Stimulated activated naive CD8-positive, alpha-beta T cell treated with anti-CD3 and anti-CD28 coated beads, Interleukin-15, Interleukin-2, amounts not matched to agents 100 U/mL and 50 U/mL, for 24 hours (primary cell): Measurements from ENCODE around the gene BBC3.
"Not testable (repeated sequence)": the region's sequence is repeated elsewhere in the genome, so short reads cannot be mapped to it uniquely, and the experiment has no call there.

Experiments used
- ATAC-seq: fragments of 150-1000 bp; cut with Tn5 transposase; one replicate; pipeline ENCODE4 v1.10.0; 2021
- DNase-seq: peaks from one replicate; pipeline ENCODE4 v3.0.0; 2021

The BBC3 gene

DNA sequence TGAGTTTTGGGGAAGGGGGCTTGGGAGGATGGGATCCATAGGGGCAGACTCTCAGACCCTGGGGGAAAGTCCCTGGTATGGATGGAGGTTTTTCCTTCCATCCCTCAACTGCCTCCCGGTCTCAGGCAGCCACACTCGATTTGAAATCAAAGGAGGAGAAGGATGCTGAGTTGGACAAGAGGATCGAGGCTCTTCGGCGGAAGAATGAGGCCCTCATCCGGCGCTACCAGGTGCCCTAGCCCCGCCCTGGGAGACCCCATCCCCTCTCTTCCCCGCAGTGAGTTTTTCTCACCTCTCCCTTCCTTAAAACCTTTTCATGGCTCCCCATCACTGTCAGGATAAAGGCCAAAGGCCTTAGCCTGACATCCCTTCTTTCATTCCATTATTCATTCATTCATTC lies 27.4 kb upstream of the BBC3 start:
- DNase-seq: no peak
- ATAC-seq: no peak

DNA sequence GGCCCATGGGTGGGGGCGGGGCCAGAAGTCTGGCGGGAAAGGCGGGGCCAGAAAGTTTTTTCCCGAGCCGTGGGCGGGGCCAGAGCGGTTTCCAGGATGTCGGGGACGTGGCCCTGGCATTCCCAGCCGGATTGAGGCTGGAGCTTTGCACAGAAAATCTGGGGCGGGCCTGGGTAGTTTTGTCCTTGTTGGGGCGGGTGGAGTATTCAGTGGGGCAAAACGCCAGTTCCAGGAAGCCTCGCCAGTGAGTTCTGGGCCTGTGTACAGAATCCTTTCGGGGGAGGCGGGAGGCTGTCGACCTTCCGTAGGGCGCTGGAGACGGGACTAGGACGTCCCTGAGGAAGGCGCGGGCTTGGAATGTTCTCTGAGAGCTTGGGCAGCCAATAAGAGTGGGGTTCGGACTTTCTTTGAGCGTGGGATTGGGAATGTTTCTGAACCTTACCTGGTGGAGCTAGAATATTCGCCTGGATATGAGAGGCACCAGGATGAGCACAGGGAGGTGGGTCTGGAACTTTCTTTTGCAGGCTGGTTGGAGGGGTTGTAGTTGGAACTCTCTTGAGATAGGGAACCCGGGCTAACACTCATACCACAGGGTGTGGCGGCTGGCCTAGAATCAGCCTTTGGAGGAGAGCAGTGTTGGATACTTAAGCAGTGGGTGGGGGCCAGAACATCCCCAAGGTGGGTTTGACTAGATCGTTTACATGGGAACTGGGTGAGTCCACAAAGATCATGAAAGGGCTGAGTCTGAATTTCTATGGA lies 26.6 kb upstream of the BBC3 start:
- no peak for DNase-seq

DNA sequence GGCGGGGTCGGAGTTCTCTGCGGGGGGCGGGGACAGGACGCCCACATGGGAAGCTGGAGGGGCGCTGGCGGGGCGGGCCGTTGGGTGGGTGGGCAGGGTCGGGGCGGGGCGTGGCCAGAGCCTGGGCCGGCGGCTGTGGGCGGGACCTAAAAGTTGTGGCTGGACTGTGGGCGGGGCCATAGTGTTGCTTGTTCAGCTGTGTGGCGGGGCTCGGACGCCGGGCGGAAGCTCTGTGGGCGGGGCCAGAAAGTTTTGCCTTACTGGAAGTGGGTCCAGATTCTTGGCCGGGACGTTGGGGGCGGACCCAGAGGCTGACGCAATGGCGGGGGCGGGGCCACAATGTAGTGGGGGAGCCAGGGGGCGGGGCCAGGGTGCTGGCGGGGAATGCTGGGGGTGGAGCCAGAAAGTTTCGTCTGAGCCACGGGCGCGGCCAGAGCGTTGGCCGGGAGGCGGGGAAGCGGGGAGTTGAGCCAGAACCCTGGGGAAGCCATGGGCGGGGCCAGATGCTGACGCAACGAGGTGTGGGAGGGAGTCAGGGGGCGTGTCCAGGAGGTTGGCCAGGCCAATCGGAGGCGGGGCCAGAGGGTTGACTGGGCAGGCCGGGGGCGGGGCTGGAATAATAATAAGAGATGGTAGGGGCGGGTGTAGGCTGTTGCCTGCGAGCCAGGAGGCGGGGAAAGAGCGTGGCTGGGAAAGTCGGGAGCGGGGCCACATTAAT lies 25.9 kb upstream of the BBC3 start:
- DNase-seq (peak; percentile 100), ATAC-seq (peak; percentile 88)

More for the DNA sequence above, 26.6 kb upstream of the BBC3 start:
- ATAC-seq: peak; percentile 1

DNA sequence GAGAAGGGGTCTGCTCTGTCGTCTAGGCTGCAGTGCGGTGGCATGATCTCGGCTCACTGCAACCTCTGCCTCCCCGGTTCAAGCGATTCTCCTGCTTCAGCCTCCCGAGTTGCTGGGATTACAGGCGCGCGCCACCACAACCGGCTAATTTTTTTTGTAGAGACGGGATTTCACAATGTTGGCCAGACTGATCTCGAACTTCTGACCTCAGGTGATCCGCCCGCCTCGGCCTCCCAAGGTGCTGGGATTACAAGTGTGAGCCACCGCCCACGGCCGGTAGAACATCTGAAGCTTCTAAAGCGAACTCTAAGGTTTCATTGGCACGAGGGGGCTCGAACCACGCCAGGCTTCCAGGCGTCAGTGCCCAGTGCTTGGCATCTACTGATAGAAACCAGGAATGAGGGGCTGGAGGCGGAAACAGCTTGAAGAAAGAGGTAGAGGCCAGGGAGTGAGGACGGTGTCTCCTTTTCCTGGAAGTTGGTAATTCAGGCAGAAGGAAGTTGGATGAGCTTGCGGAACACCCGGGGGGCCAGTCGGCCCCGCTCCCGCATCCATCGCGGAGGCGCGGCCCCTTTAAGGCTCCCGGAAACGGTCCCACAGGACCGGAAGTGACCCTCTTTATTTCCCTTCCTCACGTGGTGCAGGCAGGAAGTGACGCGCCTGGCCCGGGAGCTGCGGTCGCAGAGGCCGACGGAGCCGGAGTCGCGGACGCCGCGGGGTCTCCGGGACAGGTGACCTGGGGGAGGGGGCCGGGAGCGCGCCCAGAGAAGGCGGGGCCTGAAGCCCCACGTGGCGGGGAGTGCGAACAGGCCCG lies 25.1 kb upstream of the BBC3 start, which contains the start of gene CCDC9:
CCDC9 (plus strand) TSS at position 647 of the 814 bp plus-strand sequence. CDS start 1,876 bp downstream, outside the sequence.
- ATAC-seq (peak; percentile 65), DNase-seq (peak; percentile 97)

DNA sequence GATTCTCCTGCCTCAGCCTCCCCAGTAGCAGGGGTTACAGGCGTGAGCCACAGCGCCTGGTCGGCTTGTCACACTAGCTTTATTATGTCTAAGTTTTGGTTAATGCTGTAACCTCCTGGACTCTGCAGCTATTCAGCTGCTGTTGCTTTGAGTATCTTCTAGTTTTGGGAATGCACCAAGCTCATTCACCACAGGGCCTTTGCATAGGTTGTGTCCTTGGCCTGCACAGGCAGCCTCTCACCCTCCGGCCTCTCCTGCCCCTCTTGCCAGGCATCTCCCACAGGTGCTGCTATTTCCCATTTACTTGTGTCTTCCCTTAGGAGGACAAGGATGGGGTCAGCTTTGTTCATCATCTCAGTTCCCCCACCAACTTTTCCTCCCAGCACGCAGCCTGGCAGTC lies 23.0 kb upstream of the BBC3 start:
- ATAC-seq (no peak), DNase-seq (no peak)

DNA sequence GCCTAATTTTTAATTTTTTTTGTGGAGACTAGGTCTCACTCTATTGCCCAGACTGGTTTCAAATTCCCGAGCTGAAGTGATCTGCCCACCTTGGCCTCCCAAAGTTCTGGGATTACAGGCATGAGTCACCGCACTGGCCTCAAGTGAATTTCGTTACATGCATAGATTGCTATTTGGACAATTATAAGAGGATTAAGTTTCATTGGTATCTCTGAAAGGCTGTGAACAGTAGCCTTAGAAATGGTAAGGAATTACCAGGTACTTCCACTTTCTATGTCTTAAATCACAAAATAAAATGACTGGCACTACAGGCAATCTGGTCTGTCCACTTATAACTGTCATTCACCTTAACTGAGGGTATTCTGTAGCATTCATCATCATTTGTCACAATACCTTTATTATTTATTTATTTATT lies 22.5 kb upstream of the BBC3 start:
- DNase-seq (no peak), ATAC-seq (no peak)

DNA sequence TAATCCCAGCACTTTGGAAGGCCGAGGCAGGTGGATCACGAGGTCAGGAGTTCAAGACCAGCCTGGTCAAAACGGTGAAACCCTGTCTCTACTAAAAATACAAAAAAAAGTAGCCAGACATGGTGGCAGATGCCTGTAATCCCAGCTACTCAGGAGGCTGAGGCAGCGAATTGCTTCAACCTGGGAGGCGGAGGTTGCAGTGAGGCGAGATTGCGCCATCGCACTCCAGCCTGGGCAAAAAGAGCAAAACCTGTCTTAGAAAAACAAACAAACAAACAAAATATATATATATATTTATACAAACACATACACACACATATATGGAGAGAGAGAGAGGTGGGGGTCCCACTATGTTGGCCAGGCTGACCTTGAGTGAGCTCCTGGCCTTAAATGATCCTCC lies 22.0 kb upstream of the BBC3 start:
- not testable (repeated sequence) for ATAC-seq, DNase-seq

DNA sequence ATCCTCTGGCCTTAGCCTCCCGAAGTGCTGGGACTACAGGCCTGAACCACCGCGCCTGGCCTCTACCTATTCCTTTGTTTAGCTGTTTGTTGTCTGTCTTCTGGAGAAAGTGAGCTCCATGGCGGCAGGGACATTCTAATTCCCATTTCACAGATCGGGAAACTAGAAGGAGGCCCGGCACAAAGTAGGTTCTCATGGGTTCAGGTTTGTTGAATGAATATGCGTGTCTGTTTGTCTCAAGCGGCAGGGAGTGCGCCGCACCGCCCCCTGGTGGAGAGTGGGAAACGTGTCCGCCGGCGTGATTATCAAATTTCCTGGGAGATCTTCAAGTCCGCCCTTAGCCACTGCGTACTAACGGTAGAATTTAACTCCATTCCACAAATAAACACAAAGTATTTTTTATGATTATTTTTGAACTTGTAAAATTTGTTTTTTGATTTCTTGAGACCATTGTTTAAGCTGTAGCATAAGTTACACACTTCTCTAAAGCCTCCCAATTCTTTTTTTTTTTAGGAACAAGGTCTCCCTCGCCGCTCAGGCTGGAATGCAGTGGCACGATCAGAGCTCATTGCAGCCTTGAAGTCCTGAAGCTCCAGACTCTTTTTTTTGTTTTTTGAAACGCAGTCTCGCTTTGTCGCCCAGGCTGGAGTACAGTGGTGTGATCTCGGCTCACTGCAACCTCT lies 16.4 kb upstream of the BBC3 start:
- ATAC-seq (no peak), DNase-seq (peak; percentile 88)

DNA sequence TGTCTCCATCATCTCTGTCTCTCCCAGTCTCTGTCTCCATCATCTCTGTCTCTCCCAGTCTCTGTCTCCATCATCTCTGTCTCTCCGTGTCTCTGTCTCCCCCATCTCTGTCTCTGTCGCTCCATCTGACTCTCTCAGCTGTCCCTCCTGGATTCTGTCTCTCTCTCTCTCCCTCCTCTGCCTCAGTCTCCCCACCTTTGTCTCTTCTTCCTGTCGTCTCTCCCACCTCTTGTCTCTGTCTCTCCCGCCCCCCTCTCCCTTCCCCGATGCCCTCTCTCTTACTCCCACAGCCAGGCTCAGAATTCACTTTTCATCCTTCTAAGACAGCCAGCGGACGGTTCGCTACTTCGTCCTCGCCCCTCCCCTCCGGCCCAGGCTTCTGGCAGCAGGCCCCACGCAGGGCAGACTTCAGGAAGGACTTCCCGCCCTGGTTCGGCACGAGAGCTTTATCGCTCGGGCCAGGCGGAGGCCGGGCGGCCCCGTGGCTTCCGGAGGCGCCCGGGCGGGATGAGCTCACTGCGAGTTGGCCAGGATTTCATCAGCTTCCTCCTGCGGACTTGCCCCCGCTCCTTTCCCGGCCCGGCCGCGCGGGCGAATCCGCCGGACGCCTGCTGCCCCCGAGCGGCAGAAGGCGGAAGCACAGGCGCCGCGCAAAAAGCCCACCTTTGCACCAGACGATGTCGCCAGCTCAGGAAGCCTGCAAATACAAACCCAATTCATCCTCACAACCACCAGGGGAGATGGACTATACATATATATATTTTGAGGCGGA lies 13.0 kb upstream of the BBC3 start:
- ATAC-seq (peak; percentile 90), DNase-seq (peak; percentile 93)

DNA sequence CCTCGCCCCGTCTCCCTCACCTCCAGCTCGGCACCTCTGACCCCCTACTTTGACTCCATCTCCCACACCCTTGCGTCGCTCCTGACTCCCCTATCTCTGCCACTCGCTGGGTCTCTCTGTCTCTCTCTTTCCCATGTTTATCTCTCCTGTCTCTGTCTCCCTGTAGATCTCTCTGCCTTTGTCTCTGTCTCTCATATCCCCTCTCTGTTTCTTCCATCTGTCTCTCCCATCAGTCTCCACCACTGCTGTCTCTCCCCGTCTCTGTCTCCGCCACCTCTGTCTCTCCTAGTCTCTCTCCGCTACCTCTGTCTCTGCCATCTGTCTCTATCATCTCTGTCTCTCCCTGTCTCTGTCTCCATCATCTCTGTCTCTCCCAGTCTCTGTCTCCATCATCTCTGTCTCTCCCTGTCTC lies 12.4 kb upstream of the BBC3 start:
- DNase-seq: no peak
- no peak for ATAC-seq

DNA sequence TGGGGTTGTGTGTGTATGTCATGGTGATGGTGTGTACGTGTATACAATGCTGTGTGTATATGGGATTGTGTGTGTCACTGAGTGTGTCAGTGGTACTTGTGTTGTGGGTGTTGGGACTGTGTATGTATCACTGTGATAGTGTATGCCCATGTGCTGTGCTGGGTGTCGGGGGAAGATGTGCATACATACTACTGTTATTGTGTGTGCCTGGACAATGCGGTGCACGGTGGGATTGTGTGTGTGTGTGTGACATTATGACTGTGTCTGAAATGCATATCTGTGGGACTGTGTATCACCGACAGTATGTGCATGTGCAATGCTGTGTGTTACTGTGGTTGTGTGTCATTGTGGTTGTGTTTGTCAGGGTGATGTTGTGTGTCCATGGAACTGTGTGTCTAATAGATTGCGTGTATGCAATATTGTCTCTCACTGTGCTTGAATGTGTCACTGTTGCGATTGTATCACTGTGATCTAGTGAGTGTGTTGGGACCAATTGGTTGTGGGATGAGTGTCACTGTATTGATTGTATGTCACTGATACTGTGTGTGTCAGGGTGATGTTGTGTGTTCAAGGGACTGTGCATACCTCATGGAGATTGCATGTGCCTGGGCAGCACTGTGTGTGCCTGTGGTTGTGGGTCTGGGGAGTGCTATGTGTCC lies 11.0 kb upstream of the BBC3 start:
- ATAC-seq: no peak
- no peak for DNase-seq

DNA sequence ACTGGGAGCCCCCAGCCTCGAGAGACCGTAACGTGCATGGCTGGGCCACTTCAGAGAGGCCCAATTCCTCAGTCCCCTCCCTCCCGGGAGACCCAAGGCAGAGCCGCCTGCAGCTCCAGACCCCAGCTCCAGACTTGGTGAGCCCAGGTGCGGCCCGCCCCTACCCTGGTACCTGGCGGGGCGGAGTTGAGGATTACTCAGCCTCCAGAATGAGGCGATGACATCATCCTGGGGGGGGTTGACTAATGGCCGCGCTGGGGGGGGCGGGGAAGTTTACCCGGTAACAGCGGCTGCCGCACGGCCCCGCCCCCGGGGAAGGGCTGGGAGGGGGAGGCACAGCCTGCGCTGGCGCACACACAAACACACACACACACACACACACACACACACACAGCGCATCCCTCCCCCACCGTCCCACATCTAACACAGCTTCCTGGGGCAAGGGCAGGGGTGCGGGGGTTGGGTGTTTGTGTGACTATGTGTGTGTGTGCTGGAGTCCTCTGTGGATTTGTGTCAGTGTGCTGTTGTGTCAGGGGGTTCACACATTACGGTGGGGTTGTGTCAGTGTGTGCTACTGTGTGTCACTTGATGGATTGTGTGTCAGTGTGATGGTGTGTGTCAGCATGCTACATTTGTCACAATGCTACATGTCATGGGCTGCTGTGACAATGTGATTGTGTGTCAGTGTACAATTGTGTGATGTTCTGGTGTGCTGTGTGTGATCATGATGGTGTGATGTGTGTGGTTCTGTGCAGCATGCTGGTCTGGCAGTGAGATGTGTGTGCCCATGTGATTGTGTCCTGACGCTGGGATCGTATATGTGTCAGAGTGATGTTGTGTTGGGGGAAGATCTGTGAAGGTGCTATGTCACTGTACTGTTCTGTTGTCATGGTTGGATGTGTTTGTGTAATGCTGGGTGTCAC lies 10.3 kb upstream of the BBC3 start:
- ATAC-seq: peak; percentile 29
- DNase-seq: peak; percentile 89

DNA sequence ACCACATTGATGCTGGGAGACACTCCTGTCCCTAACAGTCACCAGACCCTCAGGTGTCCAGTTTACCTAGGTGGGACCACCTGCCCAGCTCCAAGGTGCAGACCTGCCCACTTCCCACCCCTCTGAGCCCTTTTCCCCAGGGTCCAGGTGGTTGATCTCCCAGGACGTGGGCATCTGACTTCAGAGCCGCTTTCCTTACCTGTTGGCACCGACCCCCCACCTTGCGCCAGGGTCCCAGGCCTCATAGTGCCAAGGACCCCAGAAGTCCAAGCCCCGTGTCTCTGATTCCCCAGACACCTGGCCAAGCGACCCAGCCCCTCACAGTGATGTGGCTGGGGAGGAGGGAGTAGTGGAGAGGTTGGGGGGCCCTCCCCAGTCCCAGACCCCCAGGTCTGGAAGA lies 9.6 kb upstream of the BBC3 start:
- DNase-seq (no peak), ATAC-seq (no peak)

DNA sequence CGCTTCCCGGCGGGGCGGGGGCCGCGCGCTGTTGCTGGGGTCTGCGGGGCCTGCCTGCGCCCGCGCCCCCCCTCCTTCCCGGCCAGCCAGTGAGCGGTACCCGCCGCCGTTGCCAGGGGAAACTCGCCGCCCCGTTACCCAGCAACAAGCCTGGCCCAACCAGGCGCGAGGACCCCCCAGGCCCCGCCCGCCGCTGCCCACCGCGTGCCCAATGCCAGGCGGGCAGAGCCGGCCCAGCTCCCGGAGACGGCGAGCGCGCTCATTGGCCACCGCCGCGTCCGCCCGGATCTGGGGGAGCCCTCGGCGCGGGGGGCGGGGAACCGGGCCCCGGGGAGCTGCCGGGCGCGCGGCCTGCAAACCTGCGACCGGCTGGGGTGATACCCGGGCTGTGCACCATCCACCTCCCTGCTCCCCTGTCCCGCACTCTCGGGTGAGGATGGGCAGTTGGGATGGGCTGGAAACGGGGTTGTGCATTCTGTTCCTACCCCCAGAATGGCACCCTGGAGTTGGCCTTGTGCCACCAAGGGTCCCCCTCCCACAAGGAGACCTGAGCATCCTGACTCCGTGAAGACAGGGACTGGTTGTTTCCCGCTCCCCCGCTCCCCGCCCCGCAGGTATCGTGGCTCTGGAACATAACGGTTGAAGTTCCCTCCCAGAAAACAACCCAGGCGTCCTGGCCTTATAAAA lies 8.8 kb upstream of the BBC3 start:
- ATAC-seq: no peak
- DNase-seq: peak; percentile 61

DNA sequence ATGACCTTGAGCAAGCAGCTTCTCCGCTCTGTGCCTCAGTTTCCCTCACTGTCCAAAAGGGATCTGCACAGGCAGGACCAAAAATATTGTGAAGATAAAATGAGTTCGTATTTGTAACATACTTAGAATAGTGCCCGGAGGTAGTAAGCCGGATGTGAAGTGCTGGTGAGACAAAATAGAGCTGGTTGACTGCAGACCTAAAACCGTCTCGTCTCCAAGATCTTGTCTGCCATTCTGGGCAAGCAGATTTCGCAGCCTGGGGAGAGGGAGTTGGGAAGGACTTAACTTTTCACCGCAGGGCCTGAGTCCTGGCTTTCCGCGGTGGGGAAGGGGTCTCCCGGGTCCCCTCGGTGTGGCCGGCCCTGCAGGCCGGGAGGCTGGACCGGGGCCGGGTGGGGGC lies 8.2 kb upstream of the BBC3 start:
- DNase-seq: no peak
- no peak for ATAC-seq

DNA sequence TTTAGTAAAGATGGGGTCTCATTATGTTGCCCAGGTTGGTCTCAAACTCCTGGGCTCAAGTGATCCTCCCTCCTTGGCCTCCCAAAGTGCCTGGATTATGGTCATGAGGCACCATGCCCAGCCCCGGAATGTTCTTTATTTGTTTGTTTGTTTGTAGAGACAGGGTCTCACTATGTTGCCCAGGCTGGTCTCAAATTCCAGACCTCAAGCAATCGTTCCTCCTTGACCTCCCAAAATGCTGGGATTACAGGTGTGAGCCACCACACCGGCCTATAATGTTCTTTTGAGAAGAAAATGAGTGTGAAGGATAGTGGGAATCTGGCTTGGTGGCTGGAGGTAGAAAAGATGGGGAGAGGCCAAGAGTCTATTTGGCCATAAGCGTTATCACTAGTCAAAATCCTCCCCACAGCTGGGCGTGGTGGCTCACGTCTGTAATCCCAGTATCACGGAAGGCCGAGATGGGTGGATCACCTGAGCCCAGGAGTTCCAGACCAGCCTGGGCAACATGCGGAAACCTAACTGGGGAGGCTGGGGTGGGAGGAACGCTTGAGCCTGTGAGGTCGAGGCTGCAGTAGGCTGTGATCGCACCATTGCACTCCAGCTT lies 5.2 kb upstream of the BBC3 start:
- DNase-seq: no peak
- ATAC-seq: no peak

DNA sequence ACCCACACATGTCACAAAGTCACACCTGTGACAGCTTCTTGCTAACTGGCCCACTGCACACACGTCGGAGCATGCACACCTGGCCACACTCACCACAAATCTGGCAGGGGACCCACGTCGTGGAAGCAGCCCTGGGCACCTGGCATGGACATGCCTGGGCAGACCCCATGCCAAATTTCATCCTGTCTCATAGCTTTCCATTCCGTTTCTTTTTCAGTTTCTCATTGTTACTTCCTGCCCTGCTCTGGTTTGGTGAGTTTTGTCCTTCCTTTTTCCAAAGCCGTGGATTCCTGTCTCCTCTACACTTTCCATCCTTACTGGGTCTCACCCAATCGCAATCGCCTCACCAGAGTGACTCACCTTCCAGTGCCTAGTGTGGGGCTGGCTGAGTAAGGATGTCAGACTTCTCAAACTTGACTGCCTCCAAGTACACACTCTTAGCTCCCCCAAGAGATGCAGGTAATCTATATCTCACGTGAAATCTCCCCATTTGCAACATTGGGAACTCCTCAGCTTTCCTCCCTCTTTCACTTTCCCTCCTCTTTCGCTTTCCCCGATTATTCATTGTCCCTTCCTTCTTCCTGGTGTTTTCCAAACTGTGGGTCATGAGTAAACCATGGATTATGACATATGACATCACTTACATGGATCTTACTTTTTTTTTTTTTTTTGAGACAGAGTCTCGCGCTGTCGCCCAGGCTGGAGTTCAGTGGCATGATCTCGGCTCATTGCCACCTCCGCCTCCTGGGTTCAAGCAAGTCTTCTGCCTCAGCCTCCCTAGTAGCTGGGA lies 1.6 kb upstream of the BBC3 start:
- ATAC-seq (peak; percentile 16), DNase-seq (no peak)
